NCI-H1092 treated with DMSO at 0.1 percent for 48 hours (cell line): Measurements from ENCODE around the gene RADIL.

ENCODE experiments used
- DNase-seq: peaks from one replicate; lab custom pipeline; 2025; lab: John Stamatoyannopoulos, UW

The RADIL gene

DNA sequence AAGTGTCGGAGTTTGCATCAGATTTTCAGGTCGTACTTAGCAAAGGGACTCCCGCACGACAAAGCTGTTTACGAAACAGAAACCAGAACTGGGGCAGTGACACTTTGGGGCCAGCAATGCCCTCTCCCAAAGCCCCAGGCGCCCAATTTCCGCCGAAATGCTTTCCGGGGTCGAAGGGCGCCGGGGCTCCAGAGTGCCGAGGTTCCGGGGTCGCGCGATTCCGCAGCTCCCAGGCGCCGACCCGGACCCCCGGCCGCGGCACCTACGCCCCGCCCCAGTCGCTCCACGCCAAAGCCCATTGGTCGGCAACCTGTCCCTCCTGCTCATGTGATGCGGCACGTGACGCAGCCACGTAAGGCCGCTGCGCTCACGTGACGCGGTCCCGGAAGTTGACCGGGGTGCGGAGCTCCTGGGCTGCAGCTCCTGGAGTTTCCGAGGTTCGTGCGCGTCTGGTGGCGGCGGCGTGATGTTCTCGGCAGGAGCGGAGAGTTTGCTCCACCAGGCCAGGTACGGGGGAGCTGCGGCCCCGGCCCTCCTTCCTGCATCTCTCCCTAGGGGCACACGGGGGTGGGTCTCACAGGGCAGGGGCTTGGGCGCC is 108.2 kb downstream of the RADIL start, which contains the start of gene AP5Z1:
Gene AP5Z1 (plus strand): TSS at position 374 of the 598 bp plus-strand sequence. CDS start 93 bp downstream, at position 467.
- peak; percentile 95 for DNase-seq

DNA sequence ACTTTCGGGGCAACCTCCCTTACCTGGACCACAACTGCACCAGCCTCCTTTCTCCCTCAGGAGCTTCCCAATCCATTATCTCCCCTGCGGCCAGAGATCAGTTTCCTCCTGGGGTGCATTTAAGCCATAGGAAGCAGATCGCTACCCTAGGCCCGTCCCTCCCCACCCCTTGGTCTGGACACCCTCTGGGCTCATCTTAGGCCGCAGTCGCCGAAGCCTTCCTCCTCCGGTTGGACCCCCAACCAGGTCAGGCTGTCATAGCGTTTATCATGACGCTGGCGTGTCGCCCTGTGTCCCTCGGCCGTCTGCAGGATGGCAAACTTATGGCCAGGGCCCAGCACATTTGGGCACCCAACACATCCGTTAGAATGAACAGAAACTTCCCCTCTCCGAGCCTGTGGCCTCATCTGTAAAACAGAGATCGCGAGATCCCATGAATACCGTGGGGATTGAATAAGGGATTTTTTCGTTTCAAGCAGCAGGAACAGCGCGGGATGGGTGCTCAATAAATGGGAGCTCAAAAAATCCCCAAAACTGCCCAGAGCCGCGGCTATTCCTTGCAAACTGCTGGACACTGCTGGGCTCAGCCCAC is 108.8 kb downstream of the RADIL start:
- DNase-seq = peak; percentile 51

DNA sequence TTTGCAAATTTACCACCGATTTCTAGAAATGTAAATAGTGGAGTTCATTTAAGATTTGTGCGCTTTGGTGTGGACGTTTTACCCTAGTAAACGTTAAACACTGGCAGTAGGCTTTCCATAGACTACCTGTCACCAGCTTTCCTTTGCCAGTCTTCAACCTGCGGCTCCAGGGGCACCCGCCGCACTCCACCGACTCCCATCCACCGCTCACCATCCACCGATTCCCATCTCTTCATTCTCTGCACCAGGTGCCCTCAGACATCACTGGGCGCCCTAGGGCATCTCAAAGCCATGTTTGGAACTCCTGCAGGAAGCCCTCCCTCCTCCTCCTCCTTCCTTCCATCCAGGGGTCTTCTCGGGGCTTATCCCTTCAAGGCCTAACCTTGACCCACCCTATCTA is 109.5 kb downstream of the RADIL start:
- no peak for DNase-seq

DNA sequence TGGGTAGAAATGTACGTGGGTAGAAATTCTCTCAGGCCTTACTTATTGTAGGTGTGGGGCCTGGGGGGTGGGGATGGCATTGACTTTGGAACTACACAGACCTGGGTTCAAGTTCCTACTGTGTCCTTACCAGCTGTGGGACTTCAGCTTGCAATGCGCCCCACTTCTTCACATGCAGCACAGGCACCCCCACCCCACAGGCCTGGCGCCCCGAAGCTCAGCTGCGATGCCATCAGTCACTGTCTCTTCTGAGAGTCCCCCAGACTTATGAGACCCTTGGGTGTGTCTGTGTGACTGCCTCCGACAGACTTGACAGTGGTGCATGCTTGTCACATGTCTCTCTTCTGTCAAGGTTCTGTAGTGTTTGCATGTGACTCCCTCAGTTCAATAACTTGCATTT is 111.2 kb downstream of the RADIL start:
- DNase-seq = no peak

DNA sequence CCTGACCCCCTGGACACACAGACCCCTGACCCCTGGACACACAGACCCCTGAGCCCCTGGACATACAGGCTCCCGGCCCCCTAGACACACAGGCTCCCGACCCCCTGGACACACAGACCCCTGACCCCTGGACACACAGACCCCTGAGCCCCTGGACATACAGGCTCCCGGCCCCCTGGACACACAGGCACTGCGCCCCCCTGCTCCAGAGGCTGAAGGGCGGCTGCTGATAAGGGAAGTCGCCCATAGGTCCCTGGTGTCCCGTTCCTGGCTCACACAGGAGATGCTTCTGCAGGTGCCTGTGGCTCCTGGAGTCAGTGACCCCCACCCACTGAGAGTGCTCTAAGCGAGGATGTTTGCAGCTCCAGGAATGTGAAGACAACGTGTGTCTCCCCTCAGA is 111.8 kb downstream of the RADIL start:
- DNase-seq = no peak

DNA sequence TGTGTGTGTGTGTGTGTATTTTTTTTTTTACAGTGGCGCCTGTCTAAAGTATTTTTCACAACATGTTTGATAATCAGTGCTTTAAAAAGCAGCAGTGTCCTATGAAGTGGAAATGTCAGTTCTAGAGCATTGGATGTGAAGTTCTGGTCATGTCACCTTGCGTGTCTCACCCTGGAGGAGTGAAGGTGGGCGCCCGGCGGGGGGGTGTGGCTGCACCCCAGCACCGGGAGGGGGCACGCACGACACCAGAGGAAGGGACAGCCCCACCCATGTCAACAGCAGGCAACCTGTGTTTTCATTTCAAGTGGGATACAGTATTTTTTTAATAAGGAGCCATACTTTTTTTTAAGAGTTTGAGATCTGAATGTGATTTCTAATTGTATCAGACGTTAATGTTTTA is 112.6 kb downstream of the RADIL start:
- no peak for DNase-seq

DNA sequence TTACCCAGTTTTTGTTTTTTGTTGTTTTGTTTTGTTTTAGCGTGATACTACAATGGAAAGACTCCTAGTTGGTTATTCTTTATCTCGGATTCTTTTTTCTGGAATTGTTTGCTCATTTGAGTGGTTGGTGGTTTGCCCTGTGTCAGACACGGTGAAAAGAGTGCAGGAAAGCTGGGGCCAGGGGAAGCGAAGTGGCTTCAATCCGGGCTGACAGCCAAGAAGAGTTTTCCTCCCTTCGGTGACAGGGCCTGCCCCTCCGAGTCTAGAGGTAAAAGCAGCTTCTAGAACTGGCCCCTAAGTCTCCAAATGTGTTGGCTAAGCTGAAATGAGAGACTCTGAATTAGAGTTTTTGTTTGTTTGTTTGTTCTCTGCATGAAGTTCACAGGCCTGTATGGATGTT is 113.8 kb downstream of the RADIL start:
- DNase-seq = peak; percentile 66

DNA sequence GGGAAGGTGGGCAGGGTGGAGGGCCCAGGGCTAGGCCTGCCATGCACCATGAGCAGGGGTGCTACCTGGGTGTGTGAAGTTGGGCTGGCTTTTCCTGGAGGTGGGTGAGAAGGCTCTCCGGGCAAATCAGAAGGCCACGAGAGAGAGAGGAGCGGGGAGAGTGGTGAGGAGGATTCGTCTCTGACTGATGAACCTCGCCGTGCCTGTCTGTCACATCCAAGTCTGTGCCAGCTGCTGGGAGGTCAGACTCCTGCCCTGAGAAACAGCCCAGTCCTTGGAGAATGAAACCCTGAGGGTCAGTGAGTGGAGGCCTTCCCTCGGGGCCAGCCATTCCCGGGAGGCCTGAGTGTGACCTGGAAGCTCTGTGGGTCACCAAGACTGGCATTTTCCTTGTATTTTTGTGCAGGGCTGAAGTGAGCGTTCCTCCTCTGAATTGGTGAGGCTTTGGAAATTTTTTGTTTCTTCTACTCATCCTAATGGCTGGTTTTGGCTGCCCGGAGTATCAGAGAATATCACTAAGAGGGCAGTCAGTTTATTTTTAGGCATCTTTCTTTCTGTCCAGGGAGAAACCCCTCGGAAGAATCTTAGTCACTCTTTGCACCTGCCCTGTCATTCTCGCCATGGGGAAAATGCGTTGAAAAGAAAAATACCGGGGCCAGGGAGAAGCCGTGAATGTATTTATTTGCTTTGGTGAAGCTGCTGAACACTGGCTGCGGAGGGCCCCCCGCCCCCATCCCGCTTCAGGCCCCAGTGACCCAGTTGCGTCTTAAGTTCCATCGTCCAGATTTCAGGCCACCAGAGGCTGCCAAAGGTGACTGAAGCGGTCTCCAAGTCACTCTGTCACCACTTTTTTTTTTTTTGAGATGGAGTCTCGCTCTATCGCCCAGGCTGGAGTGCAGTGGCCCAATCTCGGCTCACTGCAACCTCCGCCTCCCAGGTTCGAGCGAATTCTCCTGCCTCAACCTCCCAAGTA is 114.6 kb downstream of the RADIL start:
- no peak for DNase-seq

DNA sequence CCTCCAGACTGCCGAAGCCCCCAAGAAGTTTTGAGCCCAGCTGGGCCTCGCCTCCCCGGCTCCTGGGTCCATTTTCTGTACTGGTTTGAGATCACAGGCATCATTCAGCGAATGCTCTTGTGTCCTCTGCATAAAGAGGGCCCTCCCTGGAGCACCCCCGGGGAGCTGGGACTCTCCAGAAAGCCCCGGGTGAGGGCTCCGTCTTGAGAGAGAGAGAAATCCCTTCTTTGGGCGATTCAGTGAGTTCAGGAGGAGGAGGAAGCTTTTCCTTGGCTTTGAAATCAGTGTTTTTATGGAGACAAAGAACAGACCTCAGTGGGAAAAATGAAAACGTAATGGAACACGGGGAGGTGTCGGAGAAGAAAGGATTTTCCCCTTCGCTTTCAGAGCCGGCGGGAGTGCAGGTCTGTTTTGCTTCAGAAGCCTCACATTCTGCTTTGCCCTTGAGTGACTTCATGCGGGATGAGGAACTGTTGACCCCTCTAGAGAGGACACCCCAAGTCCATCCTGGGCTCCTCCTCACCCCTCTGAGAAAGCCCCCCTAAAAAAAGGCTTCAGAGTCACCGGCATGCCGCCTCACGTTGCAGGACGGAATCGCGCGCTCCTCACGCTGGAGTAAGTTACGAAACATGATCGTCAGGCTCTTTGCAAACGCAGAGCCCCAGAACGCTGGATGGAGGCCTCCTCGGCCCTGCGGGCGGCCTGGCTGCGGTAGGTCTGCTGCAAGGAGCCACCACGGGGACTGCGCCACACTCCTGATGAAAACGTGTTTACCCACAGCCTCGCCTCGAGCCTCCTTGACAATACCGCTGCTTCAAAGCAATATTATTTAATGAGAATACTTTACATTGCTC is 116.6 kb downstream of the RADIL start:
- no peak for DNase-seq

DNA sequence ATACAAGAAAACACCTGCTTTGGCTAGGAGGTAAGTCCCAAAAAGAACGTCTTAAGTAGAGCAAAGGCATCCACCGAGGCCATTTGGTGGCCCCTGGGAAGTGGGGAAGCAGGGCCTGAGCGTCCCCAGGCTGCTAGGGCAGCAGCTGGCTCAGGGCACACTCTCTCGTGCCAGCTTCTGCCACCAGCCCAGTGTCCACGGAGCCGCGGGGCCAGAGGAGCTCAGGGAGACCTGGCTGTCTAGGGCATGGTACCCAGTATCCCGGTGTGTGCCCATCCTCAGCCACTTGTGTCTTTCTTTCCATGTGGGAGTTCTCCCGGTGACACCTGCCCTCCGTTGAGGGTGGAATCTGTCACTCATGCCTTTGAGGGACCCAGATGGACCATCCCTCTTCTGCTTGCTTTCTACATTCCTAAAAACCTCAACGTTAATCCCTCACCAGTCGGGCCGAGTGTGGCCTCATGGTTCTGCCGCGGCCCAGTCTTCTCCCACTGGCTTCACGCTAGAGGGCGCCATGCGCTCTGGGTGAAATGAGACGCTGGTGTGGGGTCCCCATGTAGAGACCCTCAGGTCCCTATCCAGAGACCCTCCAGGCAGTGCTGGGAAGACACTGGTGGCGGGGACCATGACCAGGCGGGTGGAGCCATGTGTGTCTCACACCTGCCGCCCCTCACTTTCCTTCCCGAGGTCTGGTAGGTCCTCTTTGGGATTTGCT is 117.6 kb downstream of the RADIL start:
- no peak for DNase-seq

DNA sequence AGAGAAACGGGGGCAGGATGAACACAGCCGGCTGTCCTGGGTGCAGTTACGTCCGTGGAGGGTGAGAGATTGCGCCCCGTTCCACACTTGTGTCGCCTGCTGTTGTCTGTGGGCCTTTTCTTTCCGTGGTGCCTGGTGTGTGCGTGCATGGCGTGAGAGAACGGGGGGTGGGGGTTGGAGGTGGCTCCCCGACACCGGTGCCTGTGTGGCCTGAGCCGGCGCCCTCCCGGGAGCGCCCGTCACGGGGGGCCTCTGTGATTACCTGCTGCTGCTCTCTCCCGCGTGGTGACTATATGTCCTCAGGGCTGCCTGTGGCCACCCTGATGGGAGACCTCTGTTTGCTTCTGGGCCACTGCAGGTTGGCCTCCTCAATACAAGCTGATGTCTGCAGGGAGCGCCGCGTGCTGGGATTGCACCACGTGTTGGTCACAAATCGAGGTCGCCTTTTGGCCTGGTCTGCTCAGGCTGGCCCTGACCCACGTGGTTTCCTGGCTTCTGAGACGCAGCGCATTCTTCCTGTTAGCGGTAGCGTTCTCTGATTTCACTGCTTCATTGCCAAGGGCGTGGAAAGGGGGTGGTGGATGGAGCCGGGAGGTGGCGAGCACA is 119.0 kb downstream of the RADIL start:
- no peak for DNase-seq

DNA sequence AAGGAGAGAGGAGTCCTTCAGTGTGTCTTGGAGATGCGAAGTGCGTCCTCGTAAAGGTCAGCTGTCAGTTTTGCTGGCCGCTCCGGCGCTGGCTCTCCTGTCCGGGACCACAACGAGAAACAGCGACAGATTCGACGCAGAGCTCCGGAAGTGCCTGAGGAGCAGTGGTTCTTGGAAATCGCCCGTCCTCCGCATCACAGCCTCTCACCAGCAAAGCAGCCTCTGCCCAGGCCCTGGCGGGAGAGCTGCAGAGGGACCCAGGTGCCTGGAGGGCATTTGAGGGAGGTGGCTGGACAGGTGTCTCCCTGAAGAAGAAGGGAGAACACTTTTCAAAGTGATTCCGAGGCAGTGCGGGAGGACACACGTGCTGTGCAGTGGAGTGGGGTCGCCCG is 119.7 kb downstream of the RADIL start:
- DNase-seq = no peak

DNA sequence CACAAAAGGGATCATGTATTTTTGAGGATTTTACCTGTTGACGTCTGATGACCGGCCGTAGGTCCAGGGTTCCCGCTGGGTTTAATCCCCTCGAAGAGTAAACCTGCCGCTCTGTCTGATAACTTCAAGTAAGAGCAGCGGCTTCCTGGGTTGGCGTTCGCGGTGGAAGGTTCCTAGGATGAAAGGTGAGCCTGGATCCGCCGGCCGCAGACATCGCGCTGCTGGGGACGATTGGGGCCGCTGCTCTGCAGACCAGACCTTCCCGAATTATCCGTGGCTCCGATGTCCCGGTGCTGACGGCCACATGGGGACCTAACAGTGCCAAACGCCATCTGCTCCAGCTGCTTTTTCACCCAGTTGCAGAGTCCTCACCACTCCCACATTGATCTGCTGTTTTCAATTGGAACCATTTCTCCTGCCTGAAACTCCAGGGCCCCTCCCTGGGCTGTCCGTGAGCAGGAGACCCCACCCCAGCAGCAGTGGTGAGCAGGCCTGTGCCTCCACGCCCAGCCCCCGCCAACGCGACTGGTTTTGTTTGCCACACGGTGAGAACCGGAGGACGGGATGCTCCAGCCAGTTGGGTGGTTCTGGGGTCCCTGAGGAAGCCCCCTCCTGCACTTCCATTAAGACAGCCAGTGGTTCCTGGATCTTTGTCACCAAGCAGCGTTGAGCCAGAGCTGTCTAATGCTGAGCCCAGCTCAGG is 120.3 kb downstream of the RADIL start:
- DNase-seq = no peak

DNA sequence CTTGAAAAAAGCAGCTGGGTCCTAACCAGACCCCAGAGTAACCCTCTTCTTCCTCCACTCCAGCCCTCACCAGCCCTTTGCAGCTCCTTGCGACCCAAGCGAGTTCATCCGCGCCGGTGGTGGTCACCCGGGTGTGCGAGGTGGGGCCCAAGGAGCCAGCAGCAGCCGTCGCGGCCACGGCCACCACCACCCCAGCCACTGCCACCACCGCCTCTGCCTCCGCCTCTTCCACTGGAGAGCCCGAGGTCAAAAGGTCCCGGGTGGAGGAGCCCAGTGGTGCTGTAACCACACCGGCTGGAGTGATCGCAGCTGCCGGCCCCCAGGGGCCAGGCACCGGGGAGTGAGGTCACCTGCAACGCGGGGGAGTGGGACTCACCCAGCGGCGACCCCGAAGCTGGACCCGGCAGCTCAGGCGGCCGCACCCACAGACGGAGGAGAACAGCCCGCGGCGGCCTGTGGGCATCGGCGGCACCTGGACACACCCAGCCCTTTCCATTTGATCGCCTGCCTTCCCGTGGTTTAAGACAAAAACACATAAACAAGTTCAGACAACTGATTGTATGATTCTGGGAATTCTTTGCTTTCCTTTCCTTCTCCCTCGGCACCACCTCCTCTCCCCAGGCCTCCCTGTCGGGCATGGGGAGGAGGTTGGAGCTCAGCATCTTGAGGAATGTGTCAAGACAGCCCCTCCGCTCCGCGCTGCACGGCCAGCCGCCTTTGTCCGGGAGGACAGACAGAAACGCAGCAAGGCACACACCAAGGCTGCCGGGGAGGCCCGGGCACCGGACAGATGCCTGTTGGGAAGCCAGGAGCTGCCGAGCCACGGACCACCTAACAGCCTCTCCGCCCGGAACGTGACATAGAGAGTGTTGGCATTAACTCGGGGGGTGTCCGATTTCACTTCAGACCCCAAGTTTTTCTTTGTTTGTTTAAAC is 121.1 kb downstream of the RADIL start:
- DNase-seq = no peak

DNA sequence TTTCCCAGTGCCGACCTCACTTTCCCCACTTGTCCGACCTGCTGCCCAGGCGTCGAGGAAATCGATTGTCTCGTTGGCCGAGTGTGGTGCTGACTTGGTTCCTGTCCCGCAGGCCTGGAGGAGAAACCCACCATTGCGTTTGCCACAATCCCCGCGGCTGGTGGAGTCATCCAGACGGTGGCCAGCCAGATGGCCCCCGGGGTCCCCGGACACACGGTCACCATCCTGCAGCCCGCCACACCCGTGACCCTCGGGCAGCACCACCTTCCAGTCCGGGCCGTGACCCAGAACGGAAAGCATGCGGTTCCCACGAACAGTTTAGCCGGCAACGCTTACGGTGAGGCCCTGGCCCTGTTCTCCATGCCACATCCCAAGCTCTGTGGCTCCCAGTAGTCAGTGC is 122.6 kb downstream of the RADIL start:
- DNase-seq = no peak

DNA sequence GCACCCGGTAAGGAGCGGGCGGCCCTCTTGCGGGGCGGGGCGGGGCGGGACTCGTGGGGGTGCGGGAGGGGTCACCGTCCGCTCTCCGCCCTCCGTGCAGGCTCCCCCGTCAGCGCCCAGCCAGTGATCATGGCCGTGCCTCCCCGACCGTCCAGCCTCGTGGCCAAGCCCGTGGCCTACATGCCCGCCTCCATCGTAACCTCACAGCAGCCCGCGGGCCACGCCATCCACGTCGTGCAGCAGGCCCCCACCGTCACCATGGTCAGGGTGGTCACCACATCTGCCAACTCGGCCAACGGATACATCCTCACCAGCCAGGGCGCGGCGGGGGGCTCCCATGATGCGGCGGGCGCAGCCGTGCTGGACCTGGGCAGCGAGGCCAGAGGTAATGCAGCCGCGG is 124.3 kb downstream of the RADIL start:
- DNase-seq = no peak

DNA sequence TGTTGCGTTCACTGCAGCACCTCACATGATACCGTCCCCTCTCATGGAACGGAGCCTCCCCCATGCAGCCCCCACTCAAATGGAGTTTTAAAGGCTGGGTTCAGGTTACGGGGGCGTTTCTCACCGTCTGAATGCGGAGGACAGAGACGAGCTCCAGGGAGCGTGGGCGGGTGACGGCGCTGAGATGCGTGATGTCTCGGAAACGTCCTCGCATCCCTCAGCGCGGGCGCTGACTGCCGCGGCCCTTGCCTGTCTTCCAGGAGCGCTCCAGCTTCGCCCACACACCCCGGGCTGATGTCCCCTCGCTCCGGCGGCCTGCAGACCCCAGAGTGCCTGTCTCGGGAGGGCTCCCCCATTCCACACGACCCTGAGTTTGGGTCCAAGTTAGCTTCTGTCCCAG is 124.7 kb downstream of the RADIL start:
- no peak for DNase-seq

DNA sequence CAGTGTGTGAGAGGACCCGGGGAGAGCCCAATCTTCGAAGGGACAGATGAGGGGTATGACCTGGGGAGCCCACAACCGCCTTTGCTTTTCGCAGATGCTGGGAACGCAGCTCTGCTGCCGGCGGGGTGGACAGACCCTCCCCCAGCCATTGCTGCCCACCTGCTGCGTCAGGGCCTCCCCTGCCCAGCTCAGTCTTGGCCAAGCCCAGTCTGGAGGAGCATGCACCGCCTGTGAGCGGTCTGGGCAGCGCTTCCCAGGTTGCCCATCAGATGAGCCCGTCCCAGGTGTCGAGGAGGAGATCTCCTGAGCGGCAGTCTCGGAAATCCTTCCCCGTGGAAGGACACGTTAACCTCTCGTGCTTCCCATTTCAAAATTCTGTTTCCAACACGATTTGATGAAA is 125.4 kb downstream of the RADIL start:
- DNase-seq = no peak

DNA sequence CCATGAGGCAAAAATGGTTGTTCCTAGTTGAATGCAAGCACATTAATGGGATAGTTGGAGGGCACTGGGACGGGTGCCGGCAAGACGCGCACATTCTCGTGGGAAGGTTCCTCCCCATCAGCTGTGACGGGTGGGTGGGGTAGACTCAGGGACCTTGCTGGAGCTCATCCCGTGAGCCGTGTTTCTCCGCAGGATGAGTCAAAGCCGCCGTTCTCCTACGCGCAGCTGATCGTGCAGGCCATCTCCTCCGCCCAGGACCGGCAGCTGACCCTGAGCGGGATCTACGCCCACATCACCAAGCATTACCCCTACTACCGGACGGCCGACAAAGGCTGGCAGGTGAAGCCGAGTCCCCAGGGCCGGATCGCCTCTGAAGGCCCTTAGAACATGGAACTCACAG is 128.5 kb downstream of the RADIL start:
- DNase-seq = no peak
